Activated naive CD8-positive, alpha-beta T cell treated with anti-CD3 and anti-CD28 coated beads, Interleukin-2, amount 50 U/mL, for 24 hours (primary cell): ENCODE results near the gene ANK2.

ENCODE experiments used
- ATAC-seq: fragments of 150-1000 bp; cut with Tn5 transposase; one replicate; pipeline ENCODE4 v1.10.0; 2021
- DNase-seq: peaks from one replicate; pipeline ENCODE4 v3.0.0; 2021
- H3K27ac Mint-ChIP-seq: one replicate; pipeline ENCODE4 v1.8.0; 2021; ENCODE audit warnings: mild to moderate bottlenecking, mixed read lengths
- H3K27me3 Mint-ChIP-seq: one replicate; pipeline ENCODE4 v1.8.0; 2021; ENCODE audit warnings: mixed read lengths
- H3K36me3 Mint-ChIP-seq: one replicate; pipeline ENCODE4 v1.8.0; 2021; ENCODE audit warnings: low read depth, mixed read lengths
- H3K4me1 Mint-ChIP-seq: one replicate; pipeline ENCODE4 v1.8.0; 2021; ENCODE audit warnings: mixed read lengths
- H3K4me3 Mint-ChIP-seq: one replicate; pipeline ENCODE4 v1.8.0; 2021; ENCODE audit warnings: mild to moderate bottlenecking, moderate library complexity, mixed read lengths
- H3K9me3 Mint-ChIP-seq: one replicate; pipeline ENCODE4 v1.8.0; 2021; ENCODE audit warnings: mixed read lengths

Gene ANK2

DNA sequence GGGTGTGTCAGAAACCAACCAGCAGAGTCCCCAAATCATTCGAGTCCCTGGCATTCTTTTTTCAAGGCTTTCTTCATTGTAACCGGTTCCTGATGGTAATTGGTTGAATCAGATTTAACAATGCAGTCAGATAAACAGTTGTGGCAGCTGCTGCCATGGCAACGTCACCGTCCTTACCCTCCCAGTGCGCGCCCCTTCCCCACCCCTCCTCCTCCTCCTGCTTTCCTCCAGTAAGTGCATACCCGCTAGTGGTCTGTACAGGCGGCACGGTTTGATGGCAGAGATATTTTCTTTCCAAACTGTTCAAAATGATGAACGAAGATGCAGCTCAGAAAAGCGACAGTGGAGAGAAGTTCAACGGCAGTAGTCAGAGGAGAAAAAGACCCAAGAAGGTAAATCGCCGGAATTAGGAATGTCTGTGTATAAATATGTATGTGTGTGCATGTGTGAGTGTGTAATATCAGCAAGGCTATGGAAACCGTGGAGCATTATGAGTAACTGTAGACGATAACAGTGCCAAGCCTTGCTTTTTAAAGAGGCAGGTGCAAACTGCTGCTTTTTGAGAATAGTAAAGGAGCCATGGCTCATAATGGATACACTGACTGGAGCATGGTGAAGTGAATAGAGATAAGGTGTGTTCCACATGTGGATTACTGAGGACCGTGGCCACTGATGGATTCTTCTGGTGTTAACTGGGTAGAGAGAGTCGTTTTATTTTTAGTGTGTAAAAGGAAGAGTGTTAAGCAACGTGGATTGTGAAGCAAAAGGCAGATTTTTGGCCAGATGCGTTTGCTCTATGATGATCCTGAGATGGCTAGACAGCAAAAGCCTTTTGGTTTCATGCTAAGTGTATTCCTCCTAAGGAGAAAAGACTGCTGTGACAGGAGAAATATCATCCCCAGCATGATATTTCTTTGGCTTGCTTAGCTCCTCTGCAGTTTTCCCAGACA is at the start of gene ANK2:
ANK2 (plus strand) TSS at position 233 of the 950 bp plus-strand sequence; CDS start at position 309, 76 bp downstream.
- DNase-seq, result no peak
- no peak within 1 kb of the TSS for H3K27ac Mint-ChIP-seq
- no peak for ATAC-seq
- H3K36me3 Mint-ChIP-seq, result no peaks in the 10 kb centered on the region
- no peaks in the 10 kb centered on the region for H3K9me3 Mint-ChIP-seq
- no peaks in the 10 kb centered on the region for H3K4me1 Mint-ChIP-seq
- H3K27me3 Mint-ChIP-seq, result peaks cover 2% of the 10 kb centered on the region
- no peak within 1 kb of the TSS for H3K4me3 Mint-ChIP-seq

DNA sequence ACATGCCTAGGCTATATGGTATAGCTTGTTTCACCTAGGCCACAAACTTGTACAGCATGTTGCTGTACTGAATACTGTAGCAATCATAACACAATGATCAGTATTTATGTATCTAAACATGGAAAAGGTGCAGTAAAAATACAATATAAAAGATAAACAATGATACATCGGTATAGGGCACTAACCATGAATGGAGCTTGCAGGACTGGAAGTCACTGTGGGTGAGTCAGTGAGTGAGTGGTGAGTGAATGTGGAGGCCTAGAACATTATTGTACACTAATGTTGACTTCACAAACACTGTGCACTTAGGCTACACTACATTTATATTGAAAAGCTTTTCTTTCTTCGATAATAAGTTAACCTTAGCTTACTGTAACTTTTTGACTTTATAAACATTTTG is 45.6 kb upstream of the ANK2 start:
- no peak overlapping the region for H3K27ac Mint-ChIP-seq
- H3K9me3 Mint-ChIP-seq, result peaks cover 5% of the 10 kb centered on the region
- no peaks in the 10 kb centered on the region for H3K36me3 Mint-ChIP-seq
- H3K4me3 Mint-ChIP-seq, result no peak overlapping the region
- ATAC-seq (no peak), DNase-seq (no peak)
- no peaks in the 10 kb centered on the region for H3K4me1 Mint-ChIP-seq
- H3K27me3 Mint-ChIP-seq, result peaks cover 2% of the 10 kb centered on the region

DNA sequence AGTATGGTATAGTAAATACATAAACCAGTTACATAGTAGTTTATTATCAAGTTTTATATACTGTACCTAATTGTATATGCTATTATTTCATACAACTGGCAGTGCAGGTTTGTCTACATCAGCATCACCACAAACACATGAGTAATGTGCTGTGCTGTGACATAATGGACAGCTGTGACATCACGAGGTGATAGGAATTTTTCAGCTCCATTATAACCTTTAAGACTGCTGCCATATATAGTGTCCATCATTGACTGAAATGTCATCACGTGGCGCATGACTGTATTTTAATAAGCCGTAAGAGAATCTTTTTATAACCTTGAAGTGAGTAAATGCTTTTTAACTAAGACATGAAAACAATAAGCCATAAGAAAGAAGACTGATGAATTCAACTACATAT is 44.8 kb upstream of the ANK2 start:
- Mint-ChIP-seq H3K9me3 (peaks cover 5% of the 10 kb centered on the region), H3K27ac (no peak overlapping the region), H3K4me1 (no peaks in the 10 kb centered on the region), H3K4me3 (no peak overlapping the region), H3K27me3 (peaks cover 2% of the 10 kb centered on the region), H3K36me3 (no peaks in the 10 kb centered on the region)
- no peak for ATAC-seq
- DNase-seq, result no peak

DNA sequence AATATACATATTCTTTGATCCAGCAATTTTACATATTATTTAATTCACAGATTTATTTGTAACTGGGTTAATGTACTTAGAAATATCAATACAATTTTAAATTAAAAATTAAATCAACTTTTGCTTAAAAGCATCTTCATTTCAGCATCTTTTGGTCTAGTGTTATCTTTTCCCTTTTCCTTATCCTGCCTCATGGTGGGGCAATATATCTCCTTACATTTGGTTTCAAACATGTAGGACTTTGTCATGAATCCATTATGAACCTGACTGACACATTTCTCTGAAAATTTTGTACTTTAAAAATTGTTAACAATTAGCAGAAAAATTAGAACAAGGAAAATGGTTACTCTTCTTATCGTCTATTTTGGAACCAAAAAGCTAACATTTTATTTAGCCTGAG is 42.8 kb upstream of the ANK2 start:
- Mint-ChIP-seq H3K27ac (no peak overlapping the region), H3K36me3 (no peaks in the 10 kb centered on the region), H3K27me3 (peaks cover under 1% of the 10 kb centered on the region), H3K4me3 (no peak overlapping the region), H3K9me3 (peaks cover 5% of the 10 kb centered on the region), H3K4me1 (no peaks in the 10 kb centered on the region)
- DNase-seq, result no peak
- no peak for ATAC-seq

DNA sequence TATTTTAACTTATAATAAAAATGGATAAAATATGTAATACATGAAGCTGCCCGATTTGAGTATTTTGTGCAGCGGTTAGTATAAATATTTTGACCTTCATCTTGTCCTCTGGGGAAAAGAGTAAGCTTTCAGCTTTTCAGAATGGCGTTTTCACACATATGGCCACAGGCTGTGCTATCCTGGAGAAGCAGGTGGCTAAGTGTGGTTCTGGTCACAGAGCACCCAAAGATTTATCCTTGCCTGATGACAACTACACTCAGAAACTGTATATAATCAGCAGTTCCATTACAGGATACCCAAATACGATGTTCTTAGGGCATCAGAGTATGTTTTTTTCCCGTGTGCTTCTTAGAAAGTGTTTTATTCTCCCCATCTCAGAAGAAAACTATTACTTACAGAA is 42.3 kb upstream of the ANK2 start:
- ATAC-seq (no peak), DNase-seq (no peak)
- peaks cover 5% of the 10 kb centered on the region for H3K9me3 Mint-ChIP-seq
- H3K4me1 Mint-ChIP-seq, result no peaks in the 10 kb centered on the region
- no peak overlapping the region for H3K27ac Mint-ChIP-seq
- H3K27me3 Mint-ChIP-seq, result no peaks in the 10 kb centered on the region
- H3K36me3 Mint-ChIP-seq, result no peaks in the 10 kb centered on the region
- H3K4me3 Mint-ChIP-seq, result no peak overlapping the region

DNA sequence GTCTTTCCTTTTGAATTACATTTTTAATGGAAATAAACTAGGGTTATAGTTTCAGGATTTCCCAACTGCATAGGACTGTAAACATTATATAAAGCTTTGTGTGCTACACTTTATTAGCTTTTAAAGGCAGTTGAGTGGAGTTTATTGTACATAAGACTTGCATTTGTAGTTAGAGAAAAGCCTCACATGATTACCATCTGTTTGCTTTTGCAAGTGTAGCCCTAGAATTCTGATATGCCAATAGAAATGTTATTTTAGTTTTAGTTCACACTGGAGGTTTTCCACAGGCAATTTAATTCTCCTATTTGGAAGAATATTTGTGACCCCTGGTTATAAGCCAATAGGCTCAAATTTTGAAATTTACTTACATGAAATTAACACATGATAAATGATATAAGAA is 41.3 kb upstream of the ANK2 start:
- no peak overlapping the region for H3K27ac Mint-ChIP-seq
- no peak overlapping the region for H3K4me3 Mint-ChIP-seq
- DNase-seq (no peak), ATAC-seq (no peak)
- no peaks in the 10 kb centered on the region for H3K27me3 Mint-ChIP-seq
- H3K9me3 Mint-ChIP-seq, result no peaks in the 10 kb centered on the region
- no peaks in the 10 kb centered on the region for H3K36me3 Mint-ChIP-seq
- no peaks in the 10 kb centered on the region for H3K4me1 Mint-ChIP-seq

DNA sequence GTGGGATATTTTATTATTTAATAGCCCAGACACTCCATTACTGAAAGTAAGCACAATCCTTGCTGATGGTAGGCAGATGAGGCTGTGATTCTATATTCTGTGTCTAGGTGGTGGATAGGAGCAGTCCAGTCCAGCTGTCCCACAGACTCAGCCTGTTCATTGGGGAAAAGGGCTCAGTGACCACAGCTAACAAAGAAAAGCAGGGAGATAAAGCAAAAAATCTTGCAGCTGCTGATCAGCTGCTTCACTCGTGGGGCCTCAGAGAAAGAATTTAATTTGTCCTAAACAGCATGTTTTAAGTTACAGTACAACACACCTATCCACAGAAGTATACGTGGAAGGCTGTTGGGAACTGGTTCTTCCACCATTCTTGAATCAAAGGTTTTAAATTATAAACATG is 40.7 kb upstream of the ANK2 start:
- H3K27ac Mint-ChIP-seq, result no peak overlapping the region
- H3K27me3 Mint-ChIP-seq, result no peaks in the 10 kb centered on the region
- no peak for DNase-seq
- H3K4me1 Mint-ChIP-seq, result no peaks in the 10 kb centered on the region
- no peak overlapping the region for H3K4me3 Mint-ChIP-seq
- ATAC-seq, result no peak
- H3K36me3 Mint-ChIP-seq, result no peaks in the 10 kb centered on the region
- no peaks in the 10 kb centered on the region for H3K9me3 Mint-ChIP-seq

DNA sequence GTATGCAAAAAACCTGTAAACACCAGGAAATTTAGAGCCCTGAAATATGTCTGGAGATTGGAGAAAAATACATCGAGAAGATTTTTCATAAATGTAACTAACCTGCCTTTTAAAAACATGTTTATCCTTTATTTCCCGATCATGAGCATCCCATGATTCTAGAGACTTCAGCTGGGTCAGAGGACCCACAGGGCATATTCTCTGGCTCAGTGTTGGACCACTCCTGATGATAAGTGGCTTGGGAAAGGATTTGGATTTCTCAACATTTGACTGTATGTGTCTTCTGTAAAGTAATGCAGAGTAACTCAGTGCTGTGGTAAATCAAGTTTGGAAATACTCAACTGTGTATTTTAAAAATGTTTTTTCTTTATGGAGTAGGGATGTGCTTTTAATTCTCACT is 40.0 kb upstream of the ANK2 start:
- H3K4me3 Mint-ChIP-seq, result no peak overlapping the region
- DNase-seq (no peak), ATAC-seq (no peak)
- no peaks in the 10 kb centered on the region for H3K27me3 Mint-ChIP-seq
- no peaks in the 10 kb centered on the region for H3K4me1 Mint-ChIP-seq
- no peaks in the 10 kb centered on the region for H3K9me3 Mint-ChIP-seq
- no peak overlapping the region for H3K27ac Mint-ChIP-seq
- H3K36me3 Mint-ChIP-seq, result no peaks in the 10 kb centered on the region

DNA sequence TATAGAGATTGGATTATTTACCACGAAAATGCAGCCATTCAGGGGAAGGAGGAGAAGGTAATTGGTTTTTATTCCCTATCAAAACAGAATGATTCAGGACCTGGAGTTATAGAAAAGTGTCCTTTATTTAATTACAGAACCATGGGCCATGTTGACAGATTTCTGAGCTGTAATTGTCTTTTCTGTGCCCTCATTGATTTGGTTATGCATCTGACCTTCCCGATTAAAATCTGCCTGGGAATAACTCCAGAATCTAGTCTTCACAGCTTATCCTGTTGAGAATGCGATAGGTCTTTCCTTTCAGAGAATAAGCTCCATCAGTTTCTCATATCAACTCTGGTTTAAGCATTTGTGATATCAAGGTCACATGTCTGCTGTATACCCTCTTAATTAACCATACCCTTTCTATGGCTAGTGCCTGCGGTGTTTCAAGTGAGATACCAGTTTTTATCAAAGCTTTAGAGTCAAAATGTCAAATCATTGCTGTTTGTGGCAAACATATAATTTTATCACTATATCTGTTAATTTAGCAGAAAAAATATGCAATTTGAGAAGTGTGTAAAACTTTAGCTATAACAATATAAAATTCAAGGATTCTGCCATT is 37.2 kb upstream of the ANK2 start:
- H3K9me3 Mint-ChIP-seq, result no peaks in the 10 kb centered on the region
- H3K27me3 Mint-ChIP-seq, result no peaks in the 10 kb centered on the region
- no peaks in the 10 kb centered on the region for H3K4me1 Mint-ChIP-seq
- H3K27ac Mint-ChIP-seq, result no peak overlapping the region
- no peak overlapping the region for H3K4me3 Mint-ChIP-seq
- no peaks in the 10 kb centered on the region for H3K36me3 Mint-ChIP-seq
- DNase-seq, result no peak
- no peak for ATAC-seq

DNA sequence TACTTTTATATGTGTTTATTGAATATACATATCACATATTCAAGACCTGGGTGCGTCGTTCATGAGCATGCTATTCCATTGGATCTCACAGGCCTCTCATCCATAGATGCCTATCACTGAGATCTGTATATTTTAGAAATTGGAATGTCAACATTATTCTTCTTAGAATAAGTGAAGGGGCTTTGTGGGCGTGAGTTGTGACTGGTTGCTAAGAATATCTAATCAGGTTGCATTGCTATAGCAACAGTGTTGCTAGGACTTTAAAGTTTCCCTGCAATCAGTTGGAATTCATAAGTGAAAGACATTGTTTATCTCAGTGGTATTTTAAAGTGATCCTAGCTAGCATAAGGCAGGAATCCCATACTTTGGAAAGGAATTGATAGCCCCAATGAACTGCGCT is 36.7 kb upstream of the ANK2 start:
- no peaks in the 10 kb centered on the region for H3K9me3 Mint-ChIP-seq
- no peaks in the 10 kb centered on the region for H3K36me3 Mint-ChIP-seq
- DNase-seq, result no peak
- no peaks in the 10 kb centered on the region for H3K4me1 Mint-ChIP-seq
- H3K27me3 Mint-ChIP-seq, result no peaks in the 10 kb centered on the region
- ATAC-seq, result no peak
- H3K4me3 Mint-ChIP-seq, result no peak overlapping the region
- H3K27ac Mint-ChIP-seq, result no peak overlapping the region

DNA sequence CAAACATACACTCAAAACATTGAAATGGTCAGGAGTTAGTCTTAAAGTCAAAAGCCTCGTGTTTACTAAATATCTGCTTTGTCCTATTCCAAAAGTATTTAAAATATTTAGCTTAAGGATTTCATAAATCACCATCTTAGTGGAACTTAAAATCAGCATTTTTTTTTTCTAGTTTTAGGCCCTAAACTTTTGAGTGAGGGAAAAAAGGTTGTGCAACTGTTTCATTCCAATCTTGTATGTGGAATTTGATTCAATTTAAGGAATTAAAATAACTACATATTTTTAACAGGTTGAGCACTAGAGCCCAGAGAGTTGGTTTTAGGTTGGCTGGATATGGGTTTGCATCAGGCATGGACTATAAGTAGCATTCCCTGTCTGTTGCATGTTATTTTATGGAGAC is 35.7 kb upstream of the ANK2 start:
- ATAC-seq (no peak), DNase-seq (no peak)
- Mint-ChIP-seq H3K4me3 (no peak overlapping the region), H3K9me3 (no peaks in the 10 kb centered on the region), H3K36me3 (no peaks in the 10 kb centered on the region), H3K27me3 (no peaks in the 10 kb centered on the region), H3K27ac (no peak overlapping the region), H3K4me1 (no peaks in the 10 kb centered on the region)

DNA sequence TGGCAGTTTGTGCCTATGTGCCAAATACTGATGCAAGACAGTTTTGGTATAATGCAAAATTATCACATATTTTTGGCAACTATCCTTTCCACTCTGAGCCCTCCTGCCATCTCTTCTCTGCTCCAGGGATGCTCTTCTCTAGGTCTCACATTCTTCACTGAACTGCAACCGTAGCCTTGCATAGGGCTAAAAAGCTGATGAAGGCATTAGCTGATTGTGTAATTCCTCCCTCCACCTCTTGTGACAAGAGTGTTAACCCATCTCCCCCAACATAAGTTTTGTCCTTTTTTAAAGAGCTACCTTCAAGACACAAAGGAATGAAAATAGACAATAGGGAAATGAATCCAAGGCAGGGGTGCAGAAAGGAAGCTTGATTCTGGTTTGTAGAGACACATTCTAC is 33.1 kb upstream of the ANK2 start:
- H3K9me3 Mint-ChIP-seq, result no peaks in the 10 kb centered on the region
- no peaks in the 10 kb centered on the region for H3K36me3 Mint-ChIP-seq
- no peaks in the 10 kb centered on the region for H3K27me3 Mint-ChIP-seq
- DNase-seq (no peak), ATAC-seq (no peak)
- no peak overlapping the region for H3K4me3 Mint-ChIP-seq
- H3K27ac Mint-ChIP-seq, result no peak overlapping the region
- no peaks in the 10 kb centered on the region for H3K4me1 Mint-ChIP-seq

DNA sequence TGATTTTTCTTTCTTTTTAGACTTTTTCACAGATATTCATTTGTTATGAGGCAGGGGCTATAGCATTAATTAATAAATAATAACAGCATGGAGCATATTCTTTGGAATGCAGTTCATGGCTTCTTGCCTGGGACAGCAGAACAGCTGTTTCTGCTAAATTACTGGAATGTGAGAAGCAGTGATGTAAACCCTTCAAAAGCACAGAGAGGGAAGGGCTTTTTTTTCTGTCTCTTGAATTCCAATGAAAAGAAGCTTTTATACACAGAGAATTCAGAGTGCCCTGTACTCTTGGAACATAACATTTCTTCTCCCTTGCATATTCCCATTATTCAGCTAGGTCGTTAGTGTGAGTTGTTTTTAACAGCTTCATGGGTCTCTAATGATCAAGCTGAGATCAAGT is 28.5 kb upstream of the ANK2 start:
- Mint-ChIP-seq H3K4me3 (no peak overlapping the region), H3K4me1 (no peaks in the 10 kb centered on the region), H3K9me3 (no peaks in the 10 kb centered on the region), H3K36me3 (no peaks in the 10 kb centered on the region), H3K27me3 (no peaks in the 10 kb centered on the region), H3K27ac (no peak overlapping the region)
- ATAC-seq, result no peak
- DNase-seq, result no peak

DNA sequence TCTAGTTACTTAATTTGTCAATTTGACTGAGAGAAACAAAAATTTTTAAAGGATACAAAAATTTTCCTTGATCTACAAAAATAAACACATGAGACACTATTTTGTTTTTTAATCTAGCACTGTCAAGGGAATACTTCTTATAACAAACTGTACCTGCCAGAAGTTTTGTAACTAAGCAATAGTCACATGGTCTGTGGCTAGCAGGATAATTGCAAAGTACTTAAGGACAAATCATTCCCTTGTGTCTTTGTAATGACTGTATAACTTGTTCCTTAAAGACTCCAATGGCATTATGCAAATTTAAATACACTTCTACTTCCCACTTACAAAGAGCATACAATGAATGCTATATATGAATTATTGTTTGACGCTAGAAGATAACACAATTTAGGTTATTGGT is 25.1 kb upstream of the ANK2 start:
- no peaks in the 10 kb centered on the region for H3K27me3 Mint-ChIP-seq
- no peak for ATAC-seq

DNA sequence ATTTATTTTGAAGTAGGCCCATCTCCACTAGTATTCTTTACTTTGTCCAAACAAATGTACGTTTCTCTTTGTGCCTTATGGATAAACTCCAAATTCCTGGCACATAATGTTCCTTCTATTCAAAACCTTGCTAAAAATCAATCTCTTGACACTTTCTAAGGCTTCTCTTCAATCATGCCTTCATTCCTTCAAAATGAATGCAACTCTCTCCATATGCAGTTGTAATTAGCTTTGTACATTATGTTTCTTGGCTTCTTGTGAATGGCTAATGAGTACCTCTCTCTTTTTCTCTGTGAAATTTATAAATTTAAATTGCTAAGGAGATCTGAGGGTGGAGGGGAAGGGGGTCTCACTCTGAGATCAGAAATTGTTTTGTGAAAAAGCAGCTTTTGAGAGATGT is 24.0 kb upstream of the ANK2 start:
- no peak overlapping the region for H3K27ac Mint-ChIP-seq
- no peak overlapping the region for H3K4me3 Mint-ChIP-seq
- no peaks in the 10 kb centered on the region for H3K4me1 Mint-ChIP-seq
- no peaks in the 10 kb centered on the region for H3K36me3 Mint-ChIP-seq
- no peaks in the 10 kb centered on the region for H3K9me3 Mint-ChIP-seq
- no peak for ATAC-seq
- no peaks in the 10 kb centered on the region for H3K27me3 Mint-ChIP-seq
- DNase-seq, result no peak

More for the DNA sequence above, 25.1 kb upstream of the ANK2 start:
- H3K4me3 Mint-ChIP-seq, result no peak overlapping the region
- no peaks in the 10 kb centered on the region for H3K36me3 Mint-ChIP-seq
- DNase-seq, result no peak
- no peaks in the 10 kb centered on the region for H3K4me1 Mint-ChIP-seq
- H3K27ac Mint-ChIP-seq, result no peak overlapping the region
- H3K9me3 Mint-ChIP-seq, result no peaks in the 10 kb centered on the region
